ENCODE measurements around the gene SVOPL. TPM values are rescaled to one million over a fixed set of nuclear protein-coding genes. Genes with fewer than 3 reads are reported as not detected.

Gene SVOPL
- total RNA-seq, 1 experiment from 2014 or later = not detected

DNA sequence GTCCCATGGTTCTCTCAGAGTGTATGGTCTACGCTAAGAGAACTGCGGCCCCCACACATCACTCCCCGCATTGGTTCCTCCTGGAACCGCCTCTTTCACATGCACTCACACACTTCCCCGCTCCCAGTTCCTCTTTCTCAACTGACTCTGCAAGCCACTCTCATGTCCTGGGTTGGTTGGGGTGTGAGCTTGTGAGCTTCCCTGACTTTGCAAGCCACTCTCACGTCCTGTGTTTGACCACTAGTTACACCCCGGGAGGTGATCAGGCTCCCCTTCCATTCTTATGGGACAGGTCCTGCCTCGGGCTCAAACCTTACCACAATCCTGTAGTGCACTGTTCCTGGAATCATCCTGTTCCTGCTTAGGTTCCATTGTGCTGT lies 136.1 kb downstream of the SVOPL start:
- no peak for DNase-seq (ENCODE audit: low read depth)

GRCh38 chr7:138564365-138564764 lies 136.8 kb downstream of the SVOPL start:
- peak; percentile 2 for DNase-seq (ENCODE audit: low read depth)

DNA sequence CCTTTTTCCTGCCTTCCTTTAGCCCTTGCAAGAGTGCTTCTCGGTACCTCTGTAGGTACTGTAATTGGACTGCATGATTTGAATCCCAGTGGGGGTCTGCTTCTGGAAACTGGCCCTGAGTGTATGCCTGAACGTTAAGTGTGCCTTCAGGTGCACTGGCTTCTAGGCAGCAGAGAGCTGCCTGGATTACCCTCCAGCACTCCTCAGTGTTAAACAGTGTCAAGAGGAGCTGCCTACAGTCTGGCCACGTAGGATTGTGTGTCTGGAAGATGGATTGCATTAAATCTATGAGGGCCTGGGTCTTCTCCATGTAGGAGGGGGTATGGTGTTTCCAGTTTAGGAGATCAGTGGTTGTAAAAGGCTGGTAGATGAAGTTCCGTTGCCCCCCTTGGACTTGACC lies 137.4 kb downstream of the SVOPL start:
- no peak for DNase-seq (ENCODE audit: low read depth)

- no peak for DNase-seq (ENCODE audit: low read depth)
These were observed 141.7 kb downstream of the SVOPL start for GRCh38 chr7:138559448-138559847.

GRCh38 chr7:138556771-138557484 lies 144.2 kb downstream of the SVOPL start:
- DNase-seq (ENCODE audit: low read depth) = no peak

GRCh38 chr7:138555684-138556083 lies 145.5 kb downstream of the SVOPL start:
- no peak for DNase-seq (ENCODE audit: low read depth)

DNA sequence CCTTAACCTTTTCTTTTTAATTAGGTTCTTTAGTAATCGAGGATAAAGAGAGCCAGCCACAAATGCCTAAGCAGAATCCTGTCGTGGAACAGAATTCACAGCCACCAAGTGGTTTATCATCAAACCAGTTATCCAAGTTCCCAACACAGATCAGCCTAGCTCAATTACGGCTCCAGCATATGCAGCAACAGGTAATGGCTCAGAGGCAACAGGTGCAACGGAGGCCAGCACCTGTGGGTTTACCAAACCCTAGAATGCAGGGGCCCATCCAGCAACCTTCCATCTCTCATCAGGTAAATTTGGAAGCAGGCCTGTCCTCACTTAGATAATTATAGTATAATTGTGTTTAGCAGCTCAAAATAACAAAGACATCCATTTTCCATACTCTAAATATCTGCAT lies 146.5 kb downstream of the SVOPL start:
- DNase-seq (ENCODE audit: low read depth) = no peak

GRCh38 chr7:138553805-138554204 lies 147.4 kb downstream of the SVOPL start:
- DNase-seq (ENCODE audit: low read depth) = no peak

- no peak for DNase-seq (ENCODE audit: low read depth)
These were observed 150.1 kb downstream of the SVOPL start for GRCh38 chr7:138551102-138551501.

DNA sequence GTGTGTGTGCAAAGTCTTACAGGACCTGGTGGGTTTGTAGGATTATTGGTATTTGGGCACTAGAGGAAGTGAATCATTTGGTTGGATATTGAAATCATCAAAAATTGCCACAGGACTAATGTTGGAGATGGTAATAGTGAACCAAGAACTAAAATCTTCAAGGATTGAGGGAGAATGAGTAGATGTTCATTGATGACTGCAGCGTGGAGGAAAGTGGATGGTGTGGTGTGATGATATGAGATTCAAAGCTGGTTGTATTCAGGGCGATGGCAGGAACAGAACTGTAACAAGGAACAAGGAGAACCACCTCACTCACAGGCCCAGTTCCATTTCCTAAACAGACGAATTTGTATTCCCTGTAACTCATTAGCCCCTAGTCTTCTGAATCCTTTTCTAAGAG lies 150.8 kb downstream of the SVOPL start:
- DNase-seq (ENCODE audit: low read depth) = no peak

GRCh38 chr7:138549082-138549481 lies 152.1 kb downstream of the SVOPL start:
- DNase-seq (ENCODE audit: low read depth) = no peak

DNA sequence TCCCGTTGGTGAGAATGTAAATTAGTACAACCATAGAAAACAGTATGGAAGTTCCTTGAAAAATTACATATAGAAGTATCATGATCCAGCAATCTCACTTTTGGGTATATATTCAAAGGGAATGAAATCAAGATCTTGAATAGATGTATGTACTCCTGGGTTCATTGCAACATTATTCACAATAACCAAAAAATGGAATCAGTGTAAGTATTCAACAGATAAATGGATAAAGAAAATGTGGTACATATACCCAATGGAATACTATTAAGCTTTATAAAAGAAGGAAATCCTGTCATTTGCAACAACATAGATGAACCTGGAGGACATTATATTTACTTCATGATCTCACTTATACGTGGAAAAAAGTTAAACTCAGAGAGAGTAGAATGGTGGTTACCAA lies 154.3 kb downstream of the SVOPL start:
- DNase-seq (ENCODE audit: low read depth) = no peak

GRCh38 chr7:138546064-138546619 lies 155.0 kb downstream of the SVOPL start:
- DNase-seq (ENCODE audit: low read depth) = no peak

DNA sequence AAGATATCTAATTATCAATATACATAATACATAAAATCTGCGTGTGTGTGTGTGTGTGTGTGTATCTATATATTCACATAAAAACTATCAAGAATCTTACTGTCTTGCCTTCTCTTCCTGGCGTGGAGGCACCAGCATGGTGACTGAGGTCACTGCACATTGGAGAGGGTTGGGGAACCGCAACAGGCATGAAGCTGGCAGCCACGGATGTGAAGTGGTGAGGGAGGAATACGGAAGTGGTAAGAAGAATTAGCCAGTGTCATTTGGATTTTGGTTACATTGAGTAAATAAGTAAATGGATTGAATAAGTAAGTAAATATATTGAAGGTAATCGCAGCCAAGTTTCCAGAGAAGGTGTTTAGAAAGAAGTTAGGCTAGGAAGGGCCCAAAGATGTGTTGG lies 156.0 kb downstream of the SVOPL start:
- DNase-seq (ENCODE audit: low read depth) = no peak

Small RNA genes within 50 kb of the gene (small RNA-seq; reads per million reads assigned to genes)
- not detected for gene RF00561

Other genes with a start within 250 kb of the SVOPL start
- 15.8 and 18.9 TPM in 2 replicates for gene TRIM24, start 241.1 kb downstream of the SVOPL start, total RNA-seq (2014; rRNA removed; shearing (Covaris generic))
- not detected in 2 replicates for gene TMEM213, start 96.6 kb upstream of the SVOPL start, total RNA-seq (2014; rRNA removed; shearing (Covaris generic))
- gene ATP6V0A4, start 96.8 kb upstream of the SVOPL start, total RNA-seq (2014; rRNA removed; shearing (Covaris generic)) = 0.30 and 0.47 TPM in 2 replicates